HG03432 (cell line): ENCODE measurements around the gene C2CD5.
"Not testable (repeated sequence)": the region's sequence is repeated elsewhere in the genome, so short reads cannot be mapped to it uniquely, and the experiment has no call there.

Experiments used
- ATAC-seq: cut with Tn5 transposase; IDR thresholded peaks from one replicate; pipeline ENCODE4 v1.9.1; 2021; ENCODE audit warnings: mild to moderate bottlenecking, moderate library complexity; ENCODE audit not compliant: unreplicated experiment

C2CD5 gene

GRCh38 chr12:22544038-22544979 is at the start of gene C2CD5:
TSS of gene C2CD5 (minus strand) at chr12:22544542. CDS start at chr12:22544150, 392 bp downstream.
- ATAC-seq: peak; percentile 84

DNA sequence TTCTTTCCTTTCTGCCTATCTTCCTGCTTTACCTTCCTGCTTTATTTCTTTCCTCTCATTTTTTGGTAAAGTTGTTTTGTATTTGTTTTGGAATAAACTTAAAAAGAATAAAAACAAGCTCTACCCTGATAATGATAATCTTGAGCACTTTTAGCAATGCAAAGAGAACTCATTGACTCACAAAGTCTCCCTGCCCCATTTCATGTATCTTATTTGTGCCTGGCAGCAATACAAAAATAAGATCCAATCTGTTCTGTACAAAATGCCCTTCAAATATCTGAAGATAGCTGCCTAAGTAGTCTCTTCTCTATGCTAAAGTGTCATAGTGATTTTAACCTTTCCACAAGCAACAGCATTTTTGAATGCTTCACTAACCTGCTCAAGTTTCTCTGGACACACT is 49.5 kb upstream of the C2CD5 start:
- no peak for ATAC-seq

GRCh38 chr12:22588817-22589216 is 44.5 kb upstream of the C2CD5 start:
- no peak for ATAC-seq

- no peak for ATAC-seq
These were observed 34.0 kb upstream of the C2CD5 start for GRCh38 chr12:22578328-22578727.

- no peak for ATAC-seq
These were observed 33.3 kb upstream of the C2CD5 start for GRCh38 chr12:22577667-22578066.

GRCh38 chr12:22576473-22576872 is 32.1 kb upstream of the C2CD5 start:
- no peak for ATAC-seq

- ATAC-seq: no peak
These were observed 31.7 kb upstream of the C2CD5 start for GRCh38 chr12:22576065-22576464.

DNA sequence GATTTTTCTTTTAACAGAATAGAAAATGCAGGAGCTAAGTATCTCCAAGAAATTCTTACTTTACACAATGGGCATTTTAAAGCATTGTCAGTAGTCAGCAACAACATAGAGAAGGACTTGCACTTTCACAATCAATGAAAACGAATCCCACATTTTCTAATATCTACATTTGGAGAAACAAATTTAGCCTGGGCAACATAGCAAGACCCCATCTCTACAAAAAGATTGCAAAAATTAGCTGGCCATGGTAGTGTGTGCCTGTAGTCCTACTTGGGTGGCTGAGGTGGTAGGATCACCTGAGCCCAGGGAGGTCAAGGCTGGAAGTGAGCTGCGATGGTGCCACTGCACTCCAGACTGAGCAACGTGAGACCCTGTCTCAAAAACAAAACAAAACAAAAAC is 30.6 kb upstream of the C2CD5 start:
- ATAC-seq: no peak

- ATAC-seq: peak; percentile 60
These were observed 28.8 kb upstream of the C2CD5 start for GRCh38 chr12:22573181-22573580.

GRCh38 chr12:22569253-22569652 is 24.9 kb upstream of the C2CD5 start:
- no peak for ATAC-seq

- no peak for ATAC-seq
These were observed 18.0 kb upstream of the C2CD5 start for GRCh38 chr12:22562036-22563028.

- ATAC-seq: not testable (repeated sequence)
These were observed 10.4 kb upstream of the C2CD5 start for GRCh38 chr12:22554750-22555149.

- ATAC-seq: no peak
These were observed 7.3 kb upstream of the C2CD5 start for GRCh38 chr12:22551624-22552023.

DNA sequence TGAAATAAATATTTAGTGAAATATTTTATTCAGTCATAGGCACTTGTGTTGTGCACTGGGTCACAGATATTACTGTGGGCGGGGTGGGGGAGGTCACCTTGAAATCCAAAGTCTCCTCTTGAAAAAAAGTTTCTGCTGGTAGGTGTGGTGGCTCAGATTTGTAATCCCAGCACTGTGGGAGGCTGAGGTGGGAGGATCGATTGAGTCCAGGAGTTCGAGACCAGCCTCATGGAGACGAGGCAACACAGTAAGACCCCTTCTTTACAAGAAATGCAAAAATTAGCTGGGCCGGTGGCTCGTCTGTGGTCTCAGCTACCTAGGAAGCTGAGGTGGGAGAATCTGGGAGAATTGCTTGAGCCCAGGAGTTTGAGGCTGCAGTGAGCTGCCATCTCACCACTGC is 913 bp upstream of the C2CD5 start:
- ATAC-seq: no peak

DNA sequence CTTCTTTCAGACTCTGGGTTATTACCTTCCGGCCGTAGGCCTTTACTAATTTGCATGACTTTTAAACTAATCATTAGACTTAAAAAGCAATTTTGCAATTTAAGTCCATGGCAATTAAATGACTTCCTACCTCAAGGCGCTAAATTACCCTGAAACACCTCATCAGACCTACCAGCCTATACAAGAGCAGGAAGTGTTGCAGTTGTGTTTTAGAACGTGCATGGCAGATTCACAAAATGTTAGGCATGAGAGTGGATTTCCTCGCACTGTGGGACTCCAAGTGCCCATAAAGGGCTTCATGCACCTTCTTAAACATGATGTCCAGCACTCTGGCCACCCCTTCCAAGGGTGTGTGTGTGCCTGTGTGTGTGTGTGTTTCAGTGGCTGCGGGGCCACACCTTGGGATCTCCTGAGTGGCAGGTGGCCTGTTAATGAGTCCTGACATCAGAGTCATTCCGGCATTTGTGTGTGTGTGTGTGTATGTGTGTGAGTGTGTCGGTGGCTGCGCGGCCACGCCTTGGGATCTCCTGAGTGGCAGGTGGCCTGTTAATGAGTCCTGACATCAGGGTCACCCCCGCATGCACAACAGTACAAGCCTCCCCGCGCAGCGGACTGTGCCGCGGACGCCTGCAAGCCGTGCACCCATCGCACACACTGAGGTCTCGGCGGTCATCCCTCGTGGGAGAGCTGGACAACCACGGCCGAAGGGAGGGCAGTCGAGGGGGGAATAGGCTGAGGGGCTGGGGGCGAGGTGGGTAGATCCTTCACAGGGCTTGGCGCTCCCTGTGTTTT is 900 bp downstream of the C2CD5 start:
- peak; percentile 47 for ATAC-seq

DNA sequence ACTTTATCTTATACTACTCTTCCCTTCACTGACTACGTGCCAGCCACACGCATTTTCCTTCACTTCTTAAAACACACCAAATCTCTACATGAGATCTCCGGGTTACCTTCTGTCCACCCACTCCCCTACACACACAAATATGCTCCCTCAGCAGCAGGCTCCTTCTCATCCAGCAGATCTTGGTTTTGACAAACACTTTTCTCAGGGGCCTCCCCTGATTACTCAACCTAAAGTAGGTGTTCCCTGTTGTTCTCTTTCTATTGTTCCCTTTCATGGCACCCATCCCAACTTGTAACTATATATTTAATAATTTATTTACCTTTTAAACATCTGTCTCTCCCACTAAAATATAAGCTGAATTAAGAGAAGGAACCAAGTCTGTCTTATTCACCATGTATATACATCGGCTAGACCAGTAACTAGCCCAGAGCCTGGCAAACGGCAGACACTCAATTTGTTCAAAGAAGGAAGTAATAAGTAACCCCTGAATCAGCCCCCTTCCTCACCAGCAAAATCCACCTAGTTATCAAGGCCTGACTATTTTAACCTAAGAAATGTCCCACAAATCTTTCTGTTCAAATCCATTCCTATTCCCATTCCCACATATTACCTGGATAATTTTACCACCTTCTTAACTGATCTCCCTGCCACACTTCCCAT is 2.7 kb downstream of the C2CD5 start:
- ATAC-seq: no peak

DNA sequence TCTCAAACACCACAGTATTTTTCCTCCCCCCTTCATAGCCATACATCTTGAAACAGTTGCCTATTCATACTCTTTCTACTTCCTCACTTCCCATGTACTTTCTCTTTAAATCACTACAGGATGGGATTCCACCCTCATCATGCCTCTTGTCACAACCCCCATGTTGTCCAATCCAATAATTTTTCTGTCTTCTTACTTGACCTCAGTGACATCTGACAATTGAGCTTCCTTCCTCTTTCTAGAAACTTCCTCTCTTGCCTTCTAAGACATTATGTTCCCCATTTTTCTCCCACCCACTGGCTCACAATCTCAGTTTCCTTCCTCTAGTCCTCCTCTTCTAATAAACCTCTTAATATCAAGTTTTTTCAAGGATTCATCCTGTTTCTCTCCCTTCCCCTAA is 5.3 kb downstream of the C2CD5 start:
- no peak for ATAC-seq

DNA sequence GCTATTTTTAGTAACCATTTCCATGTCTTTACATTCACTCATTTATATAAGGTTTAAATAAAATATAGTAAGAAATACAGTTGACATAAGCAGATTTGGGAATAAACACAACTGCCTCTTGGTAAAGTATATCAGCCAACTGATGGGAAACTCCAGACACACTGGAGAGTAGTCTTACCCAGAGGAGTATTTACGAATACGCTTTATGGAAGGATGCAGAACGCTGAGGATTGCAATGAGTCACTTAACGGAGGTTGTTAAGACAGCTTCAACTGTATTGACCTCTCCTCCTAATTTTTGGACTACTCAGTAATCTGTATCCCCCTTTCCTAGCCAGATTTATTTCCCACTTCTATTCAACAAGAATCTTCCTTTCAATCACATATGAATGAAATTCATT is 6.0 kb downstream of the C2CD5 start:
- ATAC-seq: no peak

DNA sequence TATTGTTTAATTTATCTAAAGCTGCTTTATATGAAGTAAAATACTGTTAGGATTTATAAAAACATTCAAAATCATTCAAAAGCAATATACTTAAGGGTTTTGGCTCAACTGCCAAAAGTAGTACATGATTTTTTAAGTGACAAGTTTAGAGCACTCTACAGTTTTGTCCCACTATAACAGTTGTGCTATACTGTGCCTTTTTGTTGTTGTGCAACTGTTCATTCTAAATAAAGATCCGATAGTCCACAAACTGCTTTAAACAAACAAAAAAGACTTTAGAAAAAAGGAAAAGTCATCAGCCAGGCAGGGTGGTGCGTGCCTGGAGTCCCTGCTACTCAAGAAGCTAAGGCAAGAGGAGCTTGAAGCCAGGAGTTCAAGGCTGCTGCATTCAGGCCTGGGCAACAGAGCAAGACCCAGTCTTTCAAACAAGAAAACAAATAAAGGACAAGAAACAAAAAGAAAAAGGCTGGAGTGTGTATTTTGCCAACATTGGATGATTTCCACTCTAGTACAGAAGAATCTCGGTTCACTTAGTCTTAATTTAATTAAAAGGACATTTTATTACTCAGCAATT is 7.3 kb downstream of the C2CD5 start:
- ATAC-seq: no peak
